Liver (tissue), 9 donors: ENCODE results near the gene PLN. TPM values are rescaled to one million over a fixed set of nuclear protein-coding genes. Genes with fewer than 3 reads are reported as not detected.
A peak's percentile ranks its signal among the peaks of the same experiment; 100 is the strongest.

Experiments used
- DNase-seq: peaks from one replicate; pipeline ENCODE4 v3.0.0-alpha.2; 2017; ENCODE audit warnings: low spot score
- H3K27ac ChIP-seq, 2 donors: one replicate each; pipeline ENCODE4 v1.7.0; 2013; ENCODE audit warnings: inconsistent platforms in 2 of 2, low read length in 2 of 2, control low read depth in 1 of 2, low read depth in 1 of 2, mild to moderate bottlenecking in 1 of 2
- H3K27me3 ChIP-seq, 4 donors: one replicate each; pipeline versions ENCODE4 v1.6.1 to v1.7.0; 2013; ENCODE audit warnings: low read length in 3 of 4, inconsistent platforms in 1 of 4, mild to moderate bottlenecking in 1 of 4, moderate library complexity in 1 of 4; ENCODE audit not compliant: control insufficient read depth in 4 of 4, insufficient read depth in 4 of 4
- H3K36me3 ChIP-seq, 4 donors: one replicate each; pipeline versions ENCODE4 v1.6.1 to v1.7.0; 2013; ENCODE audit warnings: low read length in 3 of 4, mild to moderate bottlenecking in 3 of 4, low read depth in 1 of 4, moderate library complexity in 1 of 4; ENCODE audit not compliant: control insufficient read depth in 4 of 4, insufficient read depth in 3 of 4
- H3K4me1 ChIP-seq, 4 donors: one replicate each; pipeline versions ENCODE4 v1.6.1 to v1.7.0; 2013; ENCODE audit warnings: low read length in 3 of 4, mild to moderate bottlenecking in 3 of 4, moderate library complexity in 1 of 4; ENCODE audit not compliant: control insufficient read depth in 4 of 4, insufficient read depth in 4 of 4
- H3K4me3 ChIP-seq, 3 donors: one replicate each; pipeline versions ENCODE4 v1.6.1 to v1.7.0; 2013; ENCODE audit warnings: low read length in 3 of 3, control low read depth in 1 of 3, low read depth in 1 of 3, mild to moderate bottlenecking in 1 of 3
- H3K9ac ChIP-seq, 2 donors: one replicate each; pipeline ENCODE4 v1.7.0; 2013; ENCODE audit warnings: low read length in 2 of 2, mild to moderate bottlenecking in 2 of 2, moderate library complexity in 2 of 2, control low read depth in 1 of 2, low read depth in 1 of 2
- H3K9me3 ChIP-seq, 4 donors: one replicate each; pipeline versions ENCODE4 v1.6.1 to v1.7.0; 2013; ENCODE audit warnings: low read length in 3 of 4; ENCODE audit not compliant: control insufficient read depth in 4 of 4
- CTCF ChIP-seq: fragments of 150-350 bp; IDR thresholded peaks from 2 replicates; pipeline ENCODE4 v1.5.1; 2017; ENCODE audit warnings: improper control_type of control experiment, low read depth, low read length; ENCODE audit not compliant: missing input control
- EGR1 ChIP-seq, 2 donors: IDR thresholded peaks; 2 replicates each; pipeline ENCODE4 v1.6.1; 2016 to 2018; ENCODE audit warnings: antibody characterized with exemption in 2 of 2, low read depth in 2 of 2
- FOXA1 ChIP-seq: IDR thresholded peaks from 2 replicates; pipeline ENCODE4 v1.6.1; 2016; ENCODE audit warnings: antibody characterized with exemption
- FOXA2 ChIP-seq: IDR thresholded peaks from 2 replicates; pipeline ENCODE4 v1.6.1; 2016; ENCODE audit warnings: antibody characterized with exemption
- GABPA ChIP-seq, 2 donors: IDR thresholded peaks in 1 of 2; conservative IDR thresholded peaks in 1 of 2; 2 replicates each; pipeline ENCODE4 v1.6.1; 2016; ENCODE audit warnings: antibody characterized with exemption in 2 of 2, mild to moderate bottlenecking in 1 of 2, moderate library complexity in 1 of 2
- HNF4A ChIP-seq, 2 donors: conservative IDR thresholded peaks; 2 replicates each; pipeline ENCODE4 v1.6.1; 2016; ENCODE audit warnings: antibody characterized with exemption in 2 of 2, mild to moderate bottlenecking in 2 of 2
- JUND ChIP-seq, 2 donors: IDR thresholded peaks; 2 replicates each; pipeline ENCODE4 v1.6.1; 2016; ENCODE audit warnings: antibody characterized with exemption in 2 of 2
- NR2F2 ChIP-seq: IDR thresholded peaks from 2 replicates; pipeline ENCODE4 v1.6.1; 2016; ENCODE audit warnings: antibody characterized with exemption
- RAD21 ChIP-seq, 2 donors: IDR thresholded peaks; 2 replicates each; pipeline ENCODE4 v1.6.1; 2016; ENCODE audit warnings: antibody characterized with exemption in 2 of 2, mild to moderate bottlenecking in 2 of 2
- RXRA ChIP-seq, 2 donors: IDR thresholded peaks; 2 replicates each; pipeline ENCODE4 v1.6.1; 2017 to 2018; ENCODE audit warnings: antibody characterized with exemption in 2 of 2, mild to moderate bottlenecking in 1 of 2
- SP1 ChIP-seq: IDR thresholded peaks from 2 replicates; pipeline ENCODE4 v1.6.1; 2018; ENCODE audit warnings: antibody characterized with exemption, mild to moderate bottlenecking
- TAF1 ChIP-seq: conservative IDR thresholded peaks from 2 replicates; pipeline ENCODE4 v1.6.1; 2016; ENCODE audit warnings: antibody characterized with exemption, mild to moderate bottlenecking
- YY1 ChIP-seq: IDR thresholded peaks from 2 replicates; pipeline ENCODE4 v1.6.1; 2016; ENCODE audit warnings: antibody characterized with exemption, mild to moderate bottlenecking
- WGBS: extraction: QIAGEN DNeasy Blood & Tissue Kit; methylation state at CpG from one replicate; pipeline ENCODE4 v1.1.7; 2013; 5-methylcytosine and 5-hydroxymethylcytosine counted together
- polyA plus RNA-seq, 2 donors: library from polyadenylated mRNA; stranded (reverse) in 1 of 2; unstranded in 1 of 2; fragments of 200-250 nt in 1 of 2; fragments of >200 nt in 1 of 2; fragmentation: Nextera tagmentation in 1 of 2; extraction: Ambion mirVana in 1 of 2; gene quantifications; one replicate each; pipeline versions ENCODE4 v1.2.1 to v1.2.3, GENCODE V29; 2013 to 2015
- total RNA-seq, 2 donors: library from RNA; depleted of rRNA; stranded (reverse); fragments of >200 nt; gene quantifications; one replicate each; pipeline ENCODE4 v1.2.3, GENCODE V29; 2014
- TF ChIP-seq, protein P1 (sequence below): IDR thresholded peaks from 2 replicates; pipeline ENCODE4 v1.6.1; 2016; ENCODE audit warnings: antibody characterized with exemption
- TF ChIP-seq, protein P2 (sequence below): IDR thresholded peaks from 2 replicates; pipeline ENCODE4 v1.6.1; 2016; ENCODE audit warnings: antibody characterized with exemption
- TF ChIP-seq, protein P3 (sequence below): IDR thresholded peaks from 2 replicates; pipeline ENCODE4 v1.6.1; 2016; ENCODE audit warnings: antibody characterized with exemption
- donor health status: healthy.
- donor health status: healthy.
- donor health status: healthy.
- donor health status: healthy.
- donor health status: healthy.

The PLN gene
- total and polyA plus RNA-seq, 4 donors, result 0.14 to 1.3 (median 0.44) TPM

DNA sequence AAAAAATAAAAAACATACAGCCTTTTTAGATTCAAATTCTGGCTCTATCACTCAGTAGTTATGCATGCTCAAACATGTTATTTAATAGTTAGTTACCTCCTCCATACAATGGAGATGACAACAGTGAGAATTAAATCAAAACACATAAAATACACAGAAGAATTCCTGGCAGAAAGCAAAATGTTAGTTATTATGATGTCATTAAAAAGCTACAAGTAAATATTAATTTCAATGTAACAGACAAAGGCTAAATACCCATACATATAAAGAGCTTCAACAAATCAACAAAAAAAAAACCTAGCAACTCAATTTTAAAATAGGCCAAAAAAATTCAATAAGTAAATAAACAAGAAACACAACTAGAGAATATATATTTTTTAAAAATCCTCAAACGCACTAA is 21.4 kb downstream of the PLN start (continued):
- TF ChIP-seq, protein P1, sequence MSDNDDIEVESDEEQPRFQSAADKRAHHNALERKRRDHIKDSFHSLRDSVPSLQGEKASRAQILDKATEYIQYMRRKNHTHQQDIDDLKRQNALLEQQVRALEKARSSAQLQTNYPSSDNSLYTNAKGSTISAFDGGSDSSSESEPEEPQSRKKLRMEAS, result no peak
- TF ChIP-seq GABPA (IDR thresholded peaks at IDR 0.05 in 1 of 2, conservative IDR thresholded peaks at IDR 0.05 in 1 of 2) (no peak), YY1 (no peak)

DNA sequence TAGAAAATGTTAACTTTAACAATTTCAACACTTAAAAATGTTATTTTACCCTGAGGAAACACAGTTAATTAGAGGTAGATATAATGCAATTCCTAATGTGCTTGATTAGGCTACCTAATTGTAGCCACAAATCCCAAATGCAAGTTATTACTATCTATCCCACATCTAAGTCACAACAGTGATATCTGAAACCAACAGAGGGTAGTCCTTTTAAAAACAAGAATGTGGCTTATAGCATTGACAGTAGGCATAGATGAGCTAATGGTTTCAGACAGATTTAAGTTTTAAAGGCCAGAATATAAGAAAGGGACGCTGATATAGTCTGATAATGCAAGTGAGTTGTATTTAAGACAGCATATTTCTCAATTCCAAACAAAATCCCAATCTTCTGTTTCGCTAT is 23.0 kb downstream of the PLN start:
- Histone ChIP-seq H3K4me1 (no peaks in the 10 kb centered on the region), H3K27ac (no peak overlapping the region), H3K36me3 (peaks cover 0 to 8% (median 2%) of the 10 kb centered on the region in 4 donors), H3K9ac (no peak overlapping the region), H3K9me3 (peaks cover 10 to 16% (median 14%) of the 10 kb centered on the region in 4 donors), H3K27me3 (no peaks in the 10 kb centered on the region), H3K4me3 (no peak overlapping the region)
- 97% methylated on average over 2 of the region's 2 CpGs for WGBS
- TF ChIP-seq EGR1 (IDR thresholded peaks at IDR 0.05; ENCODE audit: low read depth in 2 of 2) (no peak), JUND (IDR thresholded peaks at IDR 0.05) (no peak), CTCF (no peak), NR2F2 (no peak), RXRA (IDR thresholded peaks at IDR 0.05) (no peak), HNF4A (conservative IDR thresholded peaks at IDR 0.05) (no peak), FOXA1 (no peak), SP1 (no peak), RAD21 (IDR thresholded peaks at IDR 0.05) (no peak)
- TF ChIP-seq, protein P2, sequence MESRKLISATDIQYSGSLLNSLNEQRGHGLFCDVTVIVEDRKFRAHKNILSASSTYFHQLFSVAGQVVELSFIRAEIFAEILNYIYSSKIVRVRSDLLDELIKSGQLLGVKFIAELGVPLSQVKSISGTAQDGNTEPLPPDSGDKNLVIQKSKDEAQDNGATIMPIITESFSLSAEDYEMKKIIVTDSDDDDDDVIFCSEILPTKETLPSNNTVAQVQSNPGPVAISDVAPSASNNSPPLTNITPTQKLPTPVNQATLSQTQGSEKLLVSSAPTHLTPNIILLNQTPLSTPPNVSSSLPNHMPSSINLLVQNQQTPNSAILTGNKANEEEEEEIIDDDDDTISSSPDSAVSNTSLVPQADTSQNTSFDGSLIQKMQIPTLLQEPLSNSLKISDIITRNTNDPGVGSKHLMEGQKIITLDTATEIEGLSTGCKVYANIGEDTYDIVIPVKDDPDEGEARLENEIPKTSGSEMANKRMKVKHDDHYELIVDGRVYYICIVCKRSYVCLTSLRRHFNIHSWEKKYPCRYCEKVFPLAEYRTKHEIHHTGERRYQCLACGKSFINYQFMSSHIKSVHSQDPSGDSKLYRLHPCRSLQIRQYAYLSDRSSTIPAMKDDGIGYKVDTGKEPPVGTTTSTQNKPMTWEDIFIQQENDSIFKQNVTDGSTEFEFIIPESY, result no peak
- no peak for DNase-seq

DNA sequence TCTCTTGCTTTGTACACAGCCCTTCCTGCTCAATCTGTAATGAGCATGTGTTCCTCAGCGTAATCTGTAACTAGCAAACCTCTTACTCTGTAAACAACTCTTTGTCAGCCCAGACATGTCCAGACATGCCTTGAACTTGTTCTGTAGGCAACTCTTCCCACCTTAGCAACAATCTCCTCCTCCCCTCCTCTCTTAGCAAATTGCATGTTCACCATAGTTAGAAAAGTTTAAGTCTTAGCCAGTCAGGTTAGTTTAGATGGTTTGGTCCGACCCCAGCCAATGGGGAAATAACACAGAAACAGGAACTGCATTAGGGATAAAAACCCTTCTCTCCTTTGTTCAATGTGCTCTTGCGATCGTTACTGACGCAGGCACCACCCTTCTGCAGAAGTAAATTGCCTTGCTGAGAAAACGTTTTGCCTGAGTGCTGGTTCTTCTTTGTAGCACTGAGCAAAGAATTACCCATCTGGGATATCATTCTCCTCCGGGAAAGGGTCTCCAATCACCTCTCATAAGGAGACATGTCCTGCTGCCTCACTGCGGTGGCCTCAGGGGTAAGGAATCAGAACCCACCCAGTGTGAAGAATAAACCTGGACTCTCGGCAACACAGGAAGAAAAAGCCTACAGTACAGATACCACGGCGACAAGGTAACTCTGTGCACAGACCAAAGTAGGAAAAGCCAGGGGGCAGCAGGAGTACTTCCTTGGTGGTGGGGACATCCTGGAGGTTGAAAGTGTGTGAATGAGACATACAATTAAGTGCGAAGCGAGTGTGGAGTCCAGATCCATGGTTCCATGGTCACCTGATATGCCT is 26.2 kb downstream of the PLN start:
- no peak overlapping the region for H3K9ac ChIP-seq
- no peak overlapping the region for H3K27ac ChIP-seq
- no peak for TF ChIP-seq GABPA (IDR thresholded peaks at IDR 0.05 in 1 of 2, conservative IDR thresholded peaks at IDR 0.05 in 1 of 2)
- TF ChIP-seq, protein P1, result no peak
- no peak for TF ChIP-seq SP1
- TF ChIP-seq FOXA2, result no peak
- no peak for TF ChIP-seq CTCF
- TF ChIP-seq JUND (IDR thresholded peaks at IDR 0.05), result no peak
- TF ChIP-seq HNF4A (conservative IDR thresholded peaks at IDR 0.05), result no peak
- TF ChIP-seq TAF1, result no peak
- TF ChIP-seq NR2F2, result no peak
- TF ChIP-seq RAD21 (IDR thresholded peaks at IDR 0.05), result no peak
- TF ChIP-seq, protein P3, sequence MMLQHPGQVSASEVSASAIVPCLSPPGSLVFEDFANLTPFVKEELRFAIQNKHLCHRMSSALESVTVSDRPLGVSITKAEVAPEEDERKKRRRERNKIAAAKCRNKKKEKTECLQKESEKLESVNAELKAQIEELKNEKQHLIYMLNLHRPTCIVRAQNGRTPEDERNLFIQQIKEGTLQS, result no peak
- TF ChIP-seq FOXA1, result no peak
- TF ChIP-seq, protein P2, result no peak
- no peaks in the 10 kb centered on the region for H3K27me3 ChIP-seq
- H3K4me3 ChIP-seq, result peak overlapping the region in 1 of 3 donors; percentile 35
- DNase-seq, result no peak
- H3K4me1 ChIP-seq, result no peaks in the 10 kb centered on the region
- peaks cover 11 to 19% (median 16%) of the 10 kb centered on the region in 4 donors for H3K9me3 ChIP-seq
- H3K36me3 ChIP-seq, result peaks cover 0 to 8% (median 2%) of the 10 kb centered on the region in 4 donors
- 97% methylated on average over 13 of the region's 13 CpGs for WGBS
